Spleen (tissue), 11 donors: Measurements from ENCODE around the gene SLC25A3. TPM values are rescaled to one million over a fixed set of nuclear protein-coding genes. Genes with fewer than 3 reads are reported as not detected.

Experiments used
- DNase-seq: peaks from one replicate; pipeline ENCODE4 v3.0.0-alpha.2; 2020
- H3K27ac ChIP-seq, 8 donors: fragments of 200-600 bp; sonication (generic) in 7 of 8; 1 replicate in 4 of 8; 2 replicates in 4 of 8; pipeline versions ENCODE4 v1.5.0 to v1.8.0; 2016 to 2021; ENCODE audit warnings: inconsistent platforms in 4 of 8, mild to moderate bottlenecking in 4 of 8, moderate library complexity in 1 of 8
- H3K27me3 ChIP-seq, 7 donors: fragments of 200-600 bp; sonication (generic) in 6 of 7; replicated peaks in 1 of 7; 1 replicate in 4 of 7; 2 replicates in 3 of 7; pipeline versions ENCODE4 v1.5.0 to v1.8.0; 2016 to 2021; ENCODE audit warnings: inconsistent platforms in 3 of 7, mild to moderate bottlenecking in 1 of 7
- H3K36me3 ChIP-seq, 6 donors: fragments of 200-600 bp; sonication (generic) in 5 of 6; 1 replicate in 4 of 6; 2 replicates in 2 of 6; pipeline versions ENCODE4 v1.5.0 to v1.8.0; 2016 to 2021; ENCODE audit warnings: inconsistent platforms in 2 of 6
- H3K4me1 ChIP-seq, 6 donors: fragments of 200-600 bp; sonication (generic) in 5 of 6; 1 replicate in 3 of 6; 2 replicates in 3 of 6; pipeline versions ENCODE4 v1.5.0 to v1.8.0; 2016 to 2021; ENCODE audit warnings: inconsistent platforms in 3 of 6
- H3K4me3 ChIP-seq, 8 donors: fragments of 200-600 bp; sonication (generic) in 7 of 8; 1 replicate in 4 of 8; 2 replicates in 4 of 8; pipeline versions ENCODE4 v1.5.0 to v1.8.0; 2016 to 2021; ENCODE audit warnings: inconsistent platforms in 4 of 8, mild to moderate bottlenecking in 4 of 8, moderate library complexity in 2 of 8
- H3K9me3 ChIP-seq, 8 donors: fragments of 200-600 bp; sonication (generic) in 7 of 8; 1 replicate in 4 of 8; 2 replicates in 4 of 8; pipeline versions ENCODE4 v1.5.0 to v1.8.0; 2016 to 2021; ENCODE audit warnings: inconsistent platforms in 4 of 8
- POLR2A ChIP-seq, 3 donors: fragments of 450-650 bp; IDR thresholded peaks; one replicate each; pipeline ENCODE4 v1.5.1; 2017; ENCODE audit warnings: antibody characterized with exemption in 3 of 3, mild to moderate bottlenecking in 1 of 3
- POLR2AphosphoS5 ChIP-seq, 3 donors: sonication (generic); formaldehyde crosslinking; IDR thresholded peaks; one replicate each; pipeline ENCODE4 v1.5.1; 2017; ENCODE audit warnings: antibody characterized with exemption in 3 of 3
- WGBS, 5 donors: extraction: QIAGEN DNeasy Blood & Tissue Kit in 3 of 5; methylation state at CpG; one replicate each; pipeline versions ENCODE4 v1.1.5 to v1.1.7; 2013 to 2018; 5-methylcytosine and 5-hydroxymethylcytosine counted together
- intact Hi-C: fragments of 100-400 bp; cut with DNase I; formaldehyde crosslinking; loops from one replicate; pipeline ENCODE4 v1.15.0; 2023; ENCODE audit warnings: low total_unique reads
- polyA plus RNA-seq, 3 donors: library from polyadenylated mRNA; stranded (reverse); fragments of 200-250 nt; gene quantifications; one replicate each; pipeline ENCODE4 v1.2.1, GENCODE V29; 2013
- total RNA-seq, 7 donors: library from RNA; depleted of rRNA in 3 of 7; stranded (reverse); fragments of >200 nt in 3 of 7; fragmentation: NEBNext Ultra II Directional in 4 of 7; extraction: Animal tissue kit (Norgen Biotek cat#: 25700) in 4 of 7; gene quantifications; one replicate each; pipeline versions ENCODE4 v1.1.0 to v1.2.1, GENCODE V29; 2016 to 2021
- TF ChIP-seq, protein P1 (sequence below), 11 experiments: fragments of 200-600 bp in 7 of 11; fragments of 450-650 bp in 4 of 11; sonication (generic) in 4 of 11; IDR thresholded peaks in 8 of 11; conservative IDR thresholded peaks in 3 of 11; 1 replicate in 7 of 11; 2 replicates in 4 of 11; pipeline versions ENCODE4 v1.4.0 to v1.8.0; 2016 to 2021; ENCODE audit warnings: antibody characterized with exemption in 11 of 11, inconsistent platforms in 4 of 11, mild to moderate bottlenecking in 1 of 11
- donor health status: healthy with polysubstance abuse.
- donor health status: DM: no; HTN: no; CAD: no; lungs with moderate emphysema.
- donor health status: DM: no; HTN: no; CAD: no.
- donor health status: Bipolar disorder and iron deficiency.
- donor health status: healthy.
- donor health status: DM: no; HTN: no; CAD: no.
- donor health status: DM: yes; HTN: yes; CAD: no.

SLC25A3 gene
- total and polyA plus RNA-seq, 10 donors: 246 to 443 (median 300) TPM

DNA sequence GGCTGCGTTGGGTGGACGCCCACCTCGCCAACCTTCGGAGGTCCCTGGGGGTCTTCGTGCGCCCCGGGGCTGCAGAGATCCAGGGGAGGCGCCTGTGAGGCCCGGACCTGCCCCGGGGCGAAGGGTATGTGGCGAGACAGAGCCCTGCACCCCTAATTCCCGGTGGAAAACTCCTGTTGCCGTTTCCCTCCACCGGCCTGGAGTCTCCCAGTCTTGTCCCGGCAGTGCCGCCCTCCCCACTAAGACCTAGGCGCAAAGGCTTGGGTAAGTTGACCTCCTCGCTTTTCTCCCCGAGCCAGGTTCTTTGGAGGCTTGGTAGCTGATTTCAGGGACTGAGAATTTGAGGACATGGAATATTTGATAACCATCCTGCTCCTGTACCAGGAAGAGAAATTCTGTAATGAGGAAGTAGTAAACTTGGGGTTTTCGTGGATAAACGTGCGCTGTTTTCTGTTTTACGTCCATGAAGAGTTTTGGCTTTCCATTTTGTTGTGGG is 52.1 kb downstream of the SLC25A3 start:
- intact Hi-C loops: loop anchor here (5.0 kb wide), 1 partner anchor 53 kb away; the partner anchor contains the start of gene SLC25A3
- Histone ChIP-seq H3K36me3 (peaks cover 0 to 29% (median 15%) of the 10 kb centered on the region in 6 donors), H3K4me1 (peaks cover 16 to 70% (median 39%) of the 10 kb centered on the region in 6 donors), H3K4me3 (peak overlapping the region; percentile 89 to 99 (median 96)), H3K27me3 (no peaks in the 10 kb centered on the region), H3K27ac (peak overlapping the region; percentile 74 to 98 (median 96)), H3K9me3 (no peaks in the 10 kb centered on the region)
- 0 to 1% (median 0%) methylated on average over 12 to 24 of the region's 24 CpGs for WGBS, 5 donors
- DNase-seq: no peak
- TF ChIP-seq, protein P1, sequence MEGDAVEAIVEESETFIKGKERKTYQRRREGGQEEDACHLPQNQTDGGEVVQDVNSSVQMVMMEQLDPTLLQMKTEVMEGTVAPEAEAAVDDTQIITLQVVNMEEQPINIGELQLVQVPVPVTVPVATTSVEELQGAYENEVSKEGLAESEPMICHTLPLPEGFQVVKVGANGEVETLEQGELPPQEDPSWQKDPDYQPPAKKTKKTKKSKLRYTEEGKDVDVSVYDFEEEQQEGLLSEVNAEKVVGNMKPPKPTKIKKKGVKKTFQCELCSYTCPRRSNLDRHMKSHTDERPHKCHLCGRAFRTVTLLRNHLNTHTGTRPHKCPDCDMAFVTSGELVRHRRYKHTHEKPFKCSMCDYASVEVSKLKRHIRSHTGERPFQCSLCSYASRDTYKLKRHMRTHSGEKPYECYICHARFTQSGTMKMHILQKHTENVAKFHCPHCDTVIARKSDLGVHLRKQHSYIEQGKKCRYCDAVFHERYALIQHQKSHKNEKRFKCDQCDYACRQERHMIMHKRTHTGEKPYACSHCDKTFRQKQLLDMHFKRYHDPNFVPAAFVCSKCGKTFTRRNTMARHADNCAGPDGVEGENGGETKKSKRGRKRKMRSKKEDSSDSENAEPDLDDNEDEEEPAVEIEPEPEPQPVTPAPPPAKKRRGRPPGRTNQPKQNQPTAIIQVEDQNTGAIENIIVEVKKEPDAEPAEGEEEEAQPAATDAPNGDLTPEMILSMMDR (IDR thresholded peaks at IDR 0.05 in 8 of 11, conservative IDR thresholded peaks at IDR 0.05 in 3 of 11): no peak
- TF ChIP-seq POLR2AphosphoS5 (IDR thresholded peaks at IDR 0.05): no peak
- TF ChIP-seq POLR2A (IDR thresholded peaks at IDR 0.05): no peak

DNA sequence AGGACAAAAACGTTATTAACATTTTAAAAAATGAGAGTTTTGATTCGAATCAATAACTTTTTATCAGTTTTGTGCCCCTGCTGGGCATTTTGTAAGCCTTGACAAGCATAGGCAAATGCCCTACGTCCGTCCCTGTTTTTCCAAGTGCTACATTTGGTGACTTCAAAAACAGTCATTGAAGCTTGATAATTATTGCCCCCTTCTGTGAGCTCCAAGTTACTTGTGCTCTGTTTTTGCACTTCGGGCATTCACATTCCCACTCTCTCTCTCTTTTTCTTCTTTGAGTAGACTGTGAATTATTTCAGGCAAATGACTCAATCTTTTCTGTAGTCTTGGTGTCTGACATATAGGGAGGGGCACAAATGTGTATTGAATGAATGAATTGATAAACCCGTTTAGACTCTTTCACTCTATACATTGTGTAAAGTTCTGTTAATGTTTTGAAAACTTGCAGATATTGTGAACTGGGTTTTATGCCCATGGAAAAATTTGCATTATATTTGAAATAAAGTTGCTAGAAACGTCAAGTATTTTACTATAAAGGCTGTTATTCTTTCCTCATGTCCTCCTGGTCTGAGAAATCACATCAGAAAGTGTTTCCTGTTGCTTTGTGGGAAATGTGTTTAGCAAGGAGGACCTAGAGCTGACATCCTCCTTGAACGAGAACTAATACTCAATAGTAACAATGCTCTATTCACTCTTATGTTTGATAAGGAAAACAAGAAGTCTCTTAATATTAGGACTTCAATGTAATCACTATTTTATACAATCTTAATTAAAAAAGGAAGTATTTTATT is 53.0 kb downstream of the SLC25A3 start:
- DNase-seq: no peak
- peaks cover 16 to 61% (median 39%) of the 10 kb centered on the region in 6 donors for H3K4me1 ChIP-seq
- TF ChIP-seq POLR2A (IDR thresholded peaks at IDR 0.05): no peak
- TF ChIP-seq, protein P1 (IDR thresholded peaks at IDR 0.05 in 8 of 11, conservative IDR thresholded peaks at IDR 0.05 in 3 of 11): no peak
- TF ChIP-seq POLR2AphosphoS5 (IDR thresholded peaks at IDR 0.05): no peak
- peaks cover 0 to 37% (median 21%) of the 10 kb centered on the region in 6 donors for H3K36me3 ChIP-seq
- WGBS, 5 donors: 4 to 9% (median 6%) methylated on average over 8 of the region's 8 CpGs
- intact Hi-C loops: loop anchor here (5.0 kb wide), 1 partner anchor 54 kb away; the partner anchor contains the start of gene SLC25A3
- H3K4me3 ChIP-seq: peak overlapping the region; percentile 89 to 99 (median 96)
- H3K27ac ChIP-seq: peak overlapping the region in 7 of 8 donors; percentile 31 to 98 (median 97)
- H3K9me3 ChIP-seq: no peaks in the 10 kb centered on the region
- H3K27me3 ChIP-seq: no peaks in the 10 kb centered on the region

DNA sequence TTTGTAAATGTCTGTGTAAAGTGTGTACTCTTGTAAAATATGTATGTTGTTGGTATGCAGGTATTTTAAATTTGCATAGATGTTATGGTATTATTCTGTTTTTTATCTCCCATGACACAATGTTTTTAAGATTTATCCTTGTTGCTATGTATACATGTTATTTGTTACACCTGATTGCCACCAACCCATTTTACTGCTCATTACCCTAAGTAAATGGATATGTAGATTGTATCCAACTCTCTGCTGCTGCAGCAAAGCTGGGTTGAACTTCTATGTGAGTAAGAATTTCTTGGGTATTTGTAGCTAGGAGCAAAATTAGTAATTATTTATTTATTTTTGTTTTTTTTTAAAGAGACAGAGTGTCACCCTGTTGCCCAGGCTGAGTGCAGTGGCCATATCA is 57.8 kb downstream of the SLC25A3 start:
- Histone ChIP-seq H3K36me3 (peaks cover 0 to 75% (median 36%) of the 10 kb centered on the region in 6 donors), H3K27ac (no peak overlapping the region), H3K4me3 (no peak overlapping the region), H3K9me3 (no peaks in the 10 kb centered on the region), H3K4me1 (peaks cover 8 to 37% (median 15%) of the 10 kb centered on the region in 6 donors), H3K27me3 (no peaks in the 10 kb centered on the region)
- intact Hi-C loops: loop anchor here (5.0 kb wide), 1 partner anchor 79 kb away; no protein-coding TSS in a partner anchor
- DNase-seq: no peak
- TF ChIP-seq, protein P1 (IDR thresholded peaks at IDR 0.05 in 8 of 11, conservative IDR thresholded peaks at IDR 0.05 in 3 of 11): no peak
- TF ChIP-seq POLR2AphosphoS5 (IDR thresholded peaks at IDR 0.05) (no peak), POLR2A (IDR thresholded peaks at IDR 0.05) (no peak)
